Heart left ventricle (tissue), 16 donors: ENCODE measurements around the gene GATM. TPM values are rescaled to one million over a fixed set of nuclear protein-coding genes. Genes with fewer than 3 reads are reported as not detected.

Experiments
- ATAC-seq, 4 donors: fragments of 200-7000 bp; cut with Tn5 transposase; one replicate each; pipeline ENCODE4 v1.9.1; 2020 to 2022; ENCODE audit warnings: moderate library complexity in 4 of 4, mild to moderate bottlenecking in 3 of 4, moderate number of reproducible peaks in 1 of 4
- DNase-seq, 5 donors: peaks; one replicate each; pipeline ENCODE4 v3.0.0-alpha.2; 2020
- H3K27ac ChIP-seq, 12 donors: fragments of 200-600 bp; sonication (generic) in 4 of 12; one replicate each; pipeline versions ENCODE4 v1.5.0 to v1.8.0; 2016 to 2022; ENCODE audit warnings: mild to moderate bottlenecking in 2 of 12
- H3K27me3 ChIP-seq, 9 donors: fragments of 200-600 bp; sonication (generic) in 2 of 9; one replicate each; pipeline versions ENCODE4 v1.5.1 to v1.8.0; 2016 to 2022; ENCODE audit warnings: mild to moderate bottlenecking in 3 of 9
- H3K36me3 ChIP-seq, 9 donors: fragments of 200-600 bp; sonication (generic) in 2 of 9; one replicate each; pipeline versions ENCODE4 v1.5.0 to v1.8.0; 2018 to 2022; ENCODE audit warnings: mild to moderate bottlenecking in 2 of 9
- H3K4me1 ChIP-seq, 12 donors: fragments of 200-600 bp; sonication (generic) in 4 of 12; one replicate each; pipeline versions ENCODE4 v1.5.0 to v1.8.0; 2016 to 2022; ENCODE audit warnings: mild to moderate bottlenecking in 3 of 12
- H3K4me3 ChIP-seq, 12 donors: fragments of 200-600 bp; sonication (generic) in 4 of 12; one replicate each; pipeline versions ENCODE4 v1.5.0 to v1.8.0; 2017 to 2022; ENCODE audit warnings: mild to moderate bottlenecking in 9 of 12, moderate library complexity in 4 of 12
- H3K9me3 ChIP-seq, 12 donors: fragments of 200-600 bp; sonication (generic) in 4 of 12; one replicate each; pipeline versions ENCODE4 v1.5.0 to v1.8.0; 2016 to 2022; ENCODE audit warnings: mild to moderate bottlenecking in 1 of 12
- CTCF ChIP-seq, 12 donors: fragments of 200-600 bp; sonication (generic) in 4 of 12; IDR thresholded peaks; one replicate each; pipeline versions ENCODE4 v1.5.0 to v1.8.0; 2018 to 2022; ENCODE audit warnings: antibody characterized with exemption in 12 of 12, mild to moderate bottlenecking in 5 of 12
- POLR2A ChIP-seq, 2 donors: fragments of 450-650 bp; IDR thresholded peaks; one replicate each; pipeline ENCODE4 v1.6.1; 2017; ENCODE audit warnings: antibody characterized with exemption in 2 of 2, mild to moderate bottlenecking in 2 of 2, moderate library complexity in 2 of 2
- WGBS, 4 donors: extraction: QIAGEN DNeasy Blood & Tissue Kit in 2 of 4; methylation state at CpG; one replicate each; pipeline versions ENCODE4 v1.1.5 to v1.1.7; 2013 to 2018; 5-methylcytosine and 5-hydroxymethylcytosine counted together
- intact Hi-C, 10 donors: fragments of 100-400 bp; cut with DNase I; formaldehyde crosslinking; loops; one replicate each; pipeline versions ENCODE4 v1.11.1 to v1.14.2; 2022
- polyA plus RNA-seq, 2 donors: library from polyadenylated mRNA; stranded (reverse); fragments of 200-250 nt; gene quantifications; one replicate each; pipeline ENCODE4 v1.2.3, GENCODE V29; 2013
- total RNA-seq, 9 donors: library from RNA; depleted of rRNA in 2 of 9; stranded (reverse); fragments of >200 nt in 2 of 9; fragmentation: NEBNext Ultra II Directional in 3 of 9; extraction: Animal tissue kit (Norgen Biotek cat#: 25700) in 3 of 9; gene quantifications; one replicate each; pipeline versions ENCODE4 v1.1.0 to v1.2.4, GENCODE V29; 2016 to 2023
- donor health status: ischemic (EF 13 %, LVEDD 7.1; RV severe dilation, severe dysfunction).
- donor health status: healthy with polysubstance abuse.
- donor health status: DM: no; HTN: yes; CAD: no.
- donor health status: DM: no; HTN: no; CAD: no.
- donor health status: ischemic (EF 25% LVEDD 6.9; RV normal size, moderate dysfunction).
- donor health status: ischemic (EF 25% LVEDD 5.7; RV mildly dilated, moderate dysfunction).
- donor health status: healthy.
- donor health status: DM: yes; HTN: yes; CAD: no.
- donor health status: ischemic (EF 35%, LVEDD 5.7; RV mildly dilated, moderate dysfunction).
- donor health status: nonischemic (EF 11% LVEDD 7.7; RV severe dilation, severe dysfunction).
- donor health status: DM: yes; HTN: yes; CAD: no.
- donor health status: PGD.
- donor health status: ischemic (EF 29% LVEDD 5.4; RV normal size, mild dysfunction).
- donor health status: nonischemic (EF 23%, LVEDD 6.1; RV moderate dilation, normal function).

The GATM gene
- total and polyA plus RNA-seq, 11 donors: 8.3 to 121 (median 18.5) TPM

- intact Hi-C loops: no loop called here
- no peaks in the 10 kb centered on the region for H3K27me3 ChIP-seq
- no peak overlapping the region for H3K4me3 ChIP-seq
- TF ChIP-seq CTCF (IDR thresholded peaks at IDR 0.05) (no peak), POLR2A (IDR thresholded peaks at IDR 0.05) (no peak)
- H3K36me3 ChIP-seq: peaks cover 0 to 44% (median 37%) of the 10 kb centered on the region in 9 donors
- WGBS, 4 donors: 88 to 97% (median 93%) methylated on average over 2 of the region's 2 CpGs
- no peak for DNase-seq
- H3K4me1 ChIP-seq: no peaks in the 10 kb centered on the region
- no peaks in the 10 kb centered on the region for H3K9me3 ChIP-seq
- H3K27ac ChIP-seq: no peak overlapping the region
- peak in 1 of 4 donors; percentile 18 for ATAC-seq
Measured at GRCh38 chr15:45424429-45424828, 46.1 kb upstream of the GATM start.

GRCh38 chr15:45417303-45417950, 39.1 kb upstream of the GATM start:
- Histone ChIP-seq H3K9me3 (no peaks in the 10 kb centered on the region), H3K4me3 (no peak overlapping the region), H3K27ac (no peak overlapping the region), H3K36me3 (peaks cover 0 to 100% (median 98%) of the 10 kb centered on the region in 9 donors), H3K27me3 (no peaks in the 10 kb centered on the region), H3K4me1 (peaks cover 0 to 6% (median 0%) of the 10 kb centered on the region in 12 donors)
- intact Hi-C loops: no loop called here
- WGBS, 4 donors: 89 to 93% (median 91%) methylated on average over 7 of the region's 7 CpGs
- DNase-seq (no peak), ATAC-seq (no peak)
- no peak for TF ChIP-seq POLR2A (IDR thresholded peaks at IDR 0.05)
- TF ChIP-seq CTCF (IDR thresholded peaks at IDR 0.05): no peak

- Histone ChIP-seq H3K4me3 (no peak overlapping the region), H3K27ac (no peak overlapping the region), H3K27me3 (no peaks in the 10 kb centered on the region), H3K4me1 (peaks cover 0 to 6% (median 0%) of the 10 kb centered on the region in 12 donors), H3K9me3 (no peaks in the 10 kb centered on the region), H3K36me3 (peaks cover 0 to 100% (median 98%) of the 10 kb centered on the region in 9 donors)
- intact Hi-C loops: no loop called here
- TF ChIP-seq POLR2A (IDR thresholded peaks at IDR 0.05) (no peak), CTCF (IDR thresholded peaks at IDR 0.05) (no peak)
- DNase-seq (no peak), ATAC-seq (no peak)
- WGBS, 4 donors: 70 to 76% (median 73%) methylated on average over 5 of the region's 5 CpGs
Measured at GRCh38 chr15:45414215-45414885, 36.0 kb upstream of the GATM start.

GRCh38 chr15:45409596-45409995, 31.3 kb upstream of the GATM start:
- ATAC-seq (no peak), DNase-seq (no peak)
- Histone ChIP-seq H3K36me3 (peaks cover 0 to 99% (median 93%) of the 10 kb centered on the region in 9 donors), H3K4me3 (no peak overlapping the region), H3K27ac (no peak overlapping the region), H3K9me3 (no peaks in the 10 kb centered on the region), H3K27me3 (no peaks in the 10 kb centered on the region), H3K4me1 (peaks cover 0 to 14% (median 5%) of the 10 kb centered on the region in 12 donors)
- 87 to 95% (median 93%) methylated on average over 5 of the region's 5 CpGs for WGBS, 4 donors
- TF ChIP-seq POLR2A (IDR thresholded peaks at IDR 0.05): no peak
- no peak for TF ChIP-seq CTCF (IDR thresholded peaks at IDR 0.05)
- intact Hi-C loops: loop anchor here in 1 of 10 donors (10.0 kb wide), 1 partner anchor 235 kb away; no protein-coding TSS in a partner anchor
